OCI-LY1 (cell line): ENCODE data around the gene POLDIP3.
"Not testable (repeated sequence)": the region's sequence is repeated elsewhere in the genome, so short reads cannot be mapped to it uniquely, and the experiment has no call there.

Source experiments
- H2AFZ ChIP-seq: fragments of 200-600 bp; sonication (generic), shearing (Covaris generic); 2 replicates; pipeline ENCODE4 v1.6.0; 2014; ENCODE audit warnings: antibody characterized with exemption, mild to moderate bottlenecking, low read length
- H3F3A ChIP-seq: fragments of 200-600 bp; sonication (generic), shearing (Covaris generic); 2 replicates; pipeline ENCODE4 v1.6.0; 2014; ENCODE audit warnings: mild to moderate bottlenecking, antibody characterized with exemption, low read length, moderate library complexity; ENCODE audit not compliant: insufficient read depth
- H3K27ac ChIP-seq: fragments of 200-600 bp; sonication (generic); 2 replicates; pipeline ENCODE4 v1.5.1; 2014; ENCODE audit warnings: low read length, mixed run types, mild to moderate bottlenecking, low read depth; ENCODE audit not compliant: poor library complexity, severe bottlenecking
- H3K27me3 ChIP-seq: fragments of 200-600 bp; sonication (generic); 2 replicates; pipeline ENCODE4 v1.6.0; 2014; ENCODE audit warnings: antibody characterized with exemption, mild to moderate bottlenecking, low read length, moderate library complexity; ENCODE audit not compliant: insufficient read depth
- H3K36me3 ChIP-seq: fragments of 200-600 bp; sonication (generic); 2 replicates; pipeline ENCODE4 v1.6.1; 2014; ENCODE audit warnings: mild to moderate bottlenecking, antibody characterized with exemption, low read length, moderate library complexity, mixed read lengths; ENCODE audit not compliant: insufficient read depth
- H3K4me1 ChIP-seq: fragments of 200-600 bp; sonication (generic); 2 replicates; pipeline ENCODE4 v1.5.1; 2014; ENCODE audit warnings: mild to moderate bottlenecking, low read length, moderate library complexity; ENCODE audit not compliant: insufficient read depth, severe bottlenecking
- H3K4me2 ChIP-seq: fragments of 200-600 bp; sonication (generic), shearing (Covaris generic); 2 replicates; pipeline ENCODE4 v1.6.1; 2014; ENCODE audit warnings: low read length
- H3K4me3 ChIP-seq: fragments of 200-600 bp; sonication (generic); 2 replicates; pipeline ENCODE4 v1.5.1; 2014; ENCODE audit warnings: low read length, low read depth, mild to moderate bottlenecking, mixed read lengths; ENCODE audit not compliant: poor library complexity, severe bottlenecking
- H3K79me2 ChIP-seq: fragments of 200-600 bp; shearing (Covaris generic); 2 replicates; pipeline ENCODE4 v1.6.1; 2016; ENCODE audit warnings: mixed run types, low read length, mixed read lengths; ENCODE audit not compliant: insufficient read depth
- H3K9ac ChIP-seq: fragments of 200-600 bp; sonication (generic), shearing (Covaris generic); 2 replicates; pipeline ENCODE4 v1.6.1; 2014; ENCODE audit warnings: mild to moderate bottlenecking, low read length, mixed read lengths
- H3K9me2 ChIP-seq: fragments of 200-600 bp; sonication (generic), shearing (Covaris generic); 2 replicates; pipeline ENCODE4 v1.6.1; 2014; ENCODE audit warnings: low read depth, mild to moderate bottlenecking, low read length, mixed read lengths
- H3K9me3 ChIP-seq: fragments of 200-600 bp; shearing (Covaris generic); 2 replicates; pipeline ENCODE4 v1.6.1; 2014; ENCODE audit warnings: low read length, mixed read lengths
- H4K20me1 ChIP-seq: fragments of 200-600 bp; sonication (generic), shearing (Covaris generic); 2 replicates; pipeline ENCODE4 v1.6.0; 2016; ENCODE audit warnings: mild to moderate bottlenecking, low read length; ENCODE audit not compliant: insufficient read depth
- CTCF ChIP-seq: fragments of 200-600 bp; sonication (generic), shearing (Covaris generic); IDR thresholded peaks from 2 replicates; pipeline ENCODE4 v1.5.1; 2017; ENCODE audit warnings: mild to moderate bottlenecking, antibody characterized with exemption, low read length, moderate library complexity, mixed read lengths
- EZH2 ChIP-seq: fragments of 200-600 bp; sonication (generic), shearing (Covaris generic); IDR thresholded peaks from 2 replicates; pipeline ENCODE4 v1.8.0; 2017; ENCODE audit warnings: borderline replicate concordance, mixed run types, mild to moderate bottlenecking, antibody characterized with exemption, low read length, moderate library complexity, mixed read lengths

Gene POLDIP3

DNA sequence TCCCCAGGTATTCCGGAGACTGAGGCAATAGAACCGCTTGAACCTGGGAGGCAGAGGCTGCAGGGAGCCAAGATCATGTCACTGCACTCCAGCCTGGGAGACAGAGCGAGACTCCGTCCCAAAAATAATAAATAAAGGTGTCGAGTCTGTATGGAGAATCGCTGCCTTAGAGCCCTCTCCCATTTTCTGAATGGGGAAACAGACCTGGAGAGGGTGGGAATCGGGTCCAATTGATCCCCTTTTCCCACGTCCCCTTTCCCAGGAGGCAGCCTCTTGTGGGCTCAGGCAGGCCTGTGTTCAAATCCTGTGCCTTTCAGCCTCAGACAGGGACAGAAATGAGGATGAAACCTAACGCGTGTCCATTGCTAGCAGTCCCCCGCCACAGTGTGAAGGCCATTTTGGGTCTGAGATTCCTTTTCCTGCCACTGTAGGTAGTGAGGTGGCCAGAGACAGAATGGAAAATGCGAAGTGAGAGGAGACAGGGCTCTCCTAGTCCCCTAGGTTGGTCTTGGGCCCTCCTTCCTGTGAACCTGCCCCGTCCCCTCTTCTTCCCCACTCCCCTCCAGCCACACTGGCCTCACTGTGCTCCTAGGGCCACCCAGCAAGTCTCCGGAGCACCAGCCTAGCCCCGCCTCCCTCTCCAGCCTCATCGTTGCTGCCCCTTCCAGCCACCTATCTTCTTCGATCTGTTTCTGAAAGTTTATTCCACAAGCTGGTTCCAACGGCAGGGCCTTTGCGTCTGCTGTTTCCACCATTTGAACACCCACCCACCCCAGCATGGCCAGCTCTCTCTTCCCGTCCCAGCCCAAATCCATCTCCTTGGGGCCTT, 2.7 kb upstream of the POLDIP3 start:
- TF ChIP-seq EZH2 = no peak
- no peak for TF ChIP-seq CTCF
- no peaks in the 10 kb centered on the region for H3K9me3 ChIP-seq
- H3K27ac ChIP-seq = no peak overlapping the region
- no peaks in the 10 kb centered on the region for H4K20me1 ChIP-seq
- H2AFZ ChIP-seq = no peak overlapping the region
- no peak overlapping the region for H3K4me3 ChIP-seq
- H3K36me3 ChIP-seq = peaks cover 11% of the 10 kb centered on the region
- no peaks in the 10 kb centered on the region for H3K9me2 ChIP-seq
- peaks cover 4% of the 10 kb centered on the region; the same call in 1 of the 2 replicates for H3F3A ChIP-seq
- H3K27me3 ChIP-seq = no peaks in the 10 kb centered on the region
- H3K9ac ChIP-seq = no peak overlapping the region
- H3K79me2 ChIP-seq = peaks cover 17% of the 10 kb centered on the region
- H3K4me1 ChIP-seq = peaks cover 29% of the 10 kb centered on the region
- H3K4me2 ChIP-seq = no peak overlapping the region; the same call in 1 of the 2 replicates

GRCh38 chr22:42615860-42616175, 1.1 kb upstream of the POLDIP3 start:
- Histone ChIP-seq H3K27ac (peak overlapping the region; percentile 82), H3K79me2 (peaks cover 33% of the 10 kb centered on the region), H3K9ac (peak overlapping the region; percentile 57; the same call in 1 of the 2 replicates), H3K36me3 (peaks cover 24% of the 10 kb centered on the region), H3K4me3 (peak overlapping the region; percentile 85), H3K4me1 (peaks cover 34% of the 10 kb centered on the region), H3K4me2 (peak overlapping the region; percentile 80)
- H3K9me2 ChIP-seq, H2AFZ ChIP-seq, H3K27me3 ChIP-seq, H3F3A ChIP-seq, H3K9me3 ChIP-seq, H4K20me1 ChIP-seq: not testable (repeated sequence)

GRCh38 chr22:42615092-42615859, 593 bp upstream of the POLDIP3 start:
- H3K4me1 ChIP-seq = peaks cover 34% of the 10 kb centered on the region
- H3K79me2 ChIP-seq = peaks cover 38% of the 10 kb centered on the region
- H3K27ac ChIP-seq = peak overlapping the region; percentile 82
- H3K9ac ChIP-seq = peak overlapping the region; percentile 94
- H3K9me2 ChIP-seq = no peaks in the 10 kb centered on the region
- no peaks in the 10 kb centered on the region for H4K20me1 ChIP-seq
- no peaks in the 10 kb centered on the region for H3K27me3 ChIP-seq
- H3K9me3 ChIP-seq = no peaks in the 10 kb centered on the region
- no peak overlapping the region for H2AFZ ChIP-seq
- peaks cover 29% of the 10 kb centered on the region for H3K36me3 ChIP-seq
- H3F3A ChIP-seq = peaks cover 4% of the 10 kb centered on the region; the same call in 1 of the 2 replicates
- TF ChIP-seq CTCF (no peak), EZH2 (no peak)
- H3K4me2 ChIP-seq = peak overlapping the region; percentile 80
- peak overlapping the region; percentile 85 for H3K4me3 ChIP-seq
